Daoy (cell line): ENCODE results near the gene ARHGAP27. TPM values are rescaled to one million over a fixed set of nuclear protein-coding genes. Genes with fewer than 3 reads are reported as not detected.
"Not testable (repeated sequence)": the region's sequence is repeated elsewhere in the genome, so short reads cannot be mapped to it uniquely, and the experiment has no call there.

Source experiments
- DNase-seq: peaks from one replicate; pipeline ENCODE4 v3.0.0-alpha.2; 2015; ENCODE audit warnings: low read depth
- total RNA-seq: library from RNA; depleted of rRNA; stranded (reverse); fragments of >200 nt; shearing (Covaris generic); gene quantifications from 2 replicates; pipeline ENCODE4 v1.2.3, GENCODE V29; 2014; rRNA removed

The ARHGAP27 gene
- total RNA-seq: 2.8 and 3.3 TPM in 2 replicates

GRCh38 chr17:45432405-45433158 is at the start of gene ARHGAP27:
Gene ARHGAP27 (minus strand): TSS chr17:45432870. CDS start chr17:45430279, 2,591 bp downstream.
- DNase-seq: no peak

- DNase-seq: not testable (repeated sequence)
Measured at GRCh38 chr17:45482317-45482716, 49.6 kb upstream of the ARHGAP27 start.

- DNase-seq: not testable (repeated sequence)
Measured at GRCh38 chr17:45475436-45475835, 42.8 kb upstream of the ARHGAP27 start.

- not testable (repeated sequence) for DNase-seq
Measured at GRCh38 chr17:45472249-45472648, 39.6 kb upstream of the ARHGAP27 start.

GRCh38 chr17:45469204-45469563 is 36.5 kb upstream of the ARHGAP27 start:
- not testable (repeated sequence) for DNase-seq

- DNase-seq: not testable (repeated sequence)
Measured at GRCh38 chr17:45468293-45469203, 35.9 kb upstream of the ARHGAP27 start.

GRCh38 chr17:45461524-45462327 is 29.1 kb upstream of the ARHGAP27 start:
- peak; percentile 59 for DNase-seq

GRCh38 chr17:45460422-45460821 is 27.8 kb upstream of the ARHGAP27 start:
- not testable (repeated sequence) for DNase-seq

- not testable (repeated sequence) for DNase-seq
Measured at GRCh38 chr17:45454341-45454740, 21.7 kb upstream of the ARHGAP27 start.

GRCh38 chr17:45453731-45454130 is 21.1 kb upstream of the ARHGAP27 start:
- DNase-seq: not testable (repeated sequence)

- DNase-seq: not testable (repeated sequence)
Measured at GRCh38 chr17:45453225-45453534, 20.5 kb upstream of the ARHGAP27 start.

GRCh38 chr17:45452329-45453224 is 19.9 kb upstream of the ARHGAP27 start:
- DNase-seq: not testable (repeated sequence)

- not testable (repeated sequence) for DNase-seq
Measured at GRCh38 chr17:45451660-45452059, 19.0 kb upstream of the ARHGAP27 start.

- no peak for DNase-seq
Measured at GRCh38 chr17:45451131-45451530, 18.5 kb upstream of the ARHGAP27 start.

GRCh38 chr17:45449708-45450329 is 17.1 kb upstream of the ARHGAP27 start:
- not testable (repeated sequence) for DNase-seq

- not testable (repeated sequence) for DNase-seq
Measured at GRCh38 chr17:45449260-45449659, 16.6 kb upstream of the ARHGAP27 start.

GRCh38 chr17:45448483-45448882 is 15.8 kb upstream of the ARHGAP27 start:
- not testable (repeated sequence) for DNase-seq

GRCh38 chr17:45448066-45448465 is 15.4 kb upstream of the ARHGAP27 start:
- not testable (repeated sequence) for DNase-seq

GRCh38 chr17:45447650-45448049 is 15.0 kb upstream of the ARHGAP27 start:
- not testable (repeated sequence) for DNase-seq
